GM21576 (cell line): ENCODE results near the gene GALNT7.
"Not testable (repeated sequence)": the region's sequence is repeated elsewhere in the genome, so short reads cannot be mapped to it uniquely, and the experiment has no call there.

Experiments used
- ATAC-seq: cut with Tn5 transposase; IDR thresholded peaks from one replicate; pipeline ENCODE4 v1.9.1; 2021; ENCODE audit warnings: mild to moderate bottlenecking, moderate library complexity; ENCODE audit not compliant: unreplicated experiment

Gene GALNT7, protein sequence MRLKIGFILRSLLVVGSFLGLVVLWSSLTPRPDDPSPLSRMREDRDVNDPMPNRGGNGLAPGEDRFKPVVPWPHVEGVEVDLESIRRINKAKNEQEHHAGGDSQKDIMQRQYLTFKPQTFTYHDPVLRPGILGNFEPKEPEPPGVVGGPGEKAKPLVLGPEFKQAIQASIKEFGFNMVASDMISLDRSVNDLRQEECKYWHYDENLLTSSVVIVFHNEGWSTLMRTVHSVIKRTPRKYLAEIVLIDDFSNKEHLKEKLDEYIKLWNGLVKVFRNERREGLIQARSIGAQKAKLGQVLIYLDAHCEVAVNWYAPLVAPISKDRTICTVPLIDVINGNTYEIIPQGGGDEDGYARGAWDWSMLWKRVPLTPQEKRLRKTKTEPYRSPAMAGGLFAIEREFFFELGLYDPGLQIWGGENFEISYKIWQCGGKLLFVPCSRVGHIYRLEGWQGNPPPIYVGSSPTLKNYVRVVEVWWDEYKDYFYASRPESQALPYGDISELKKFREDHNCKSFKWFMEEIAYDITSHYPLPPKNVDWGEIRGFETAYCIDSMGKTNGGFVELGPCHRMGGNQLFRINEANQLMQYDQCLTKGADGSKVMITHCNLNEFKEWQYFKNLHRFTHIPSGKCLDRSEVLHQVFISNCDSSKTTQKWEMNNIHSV

DNA sequence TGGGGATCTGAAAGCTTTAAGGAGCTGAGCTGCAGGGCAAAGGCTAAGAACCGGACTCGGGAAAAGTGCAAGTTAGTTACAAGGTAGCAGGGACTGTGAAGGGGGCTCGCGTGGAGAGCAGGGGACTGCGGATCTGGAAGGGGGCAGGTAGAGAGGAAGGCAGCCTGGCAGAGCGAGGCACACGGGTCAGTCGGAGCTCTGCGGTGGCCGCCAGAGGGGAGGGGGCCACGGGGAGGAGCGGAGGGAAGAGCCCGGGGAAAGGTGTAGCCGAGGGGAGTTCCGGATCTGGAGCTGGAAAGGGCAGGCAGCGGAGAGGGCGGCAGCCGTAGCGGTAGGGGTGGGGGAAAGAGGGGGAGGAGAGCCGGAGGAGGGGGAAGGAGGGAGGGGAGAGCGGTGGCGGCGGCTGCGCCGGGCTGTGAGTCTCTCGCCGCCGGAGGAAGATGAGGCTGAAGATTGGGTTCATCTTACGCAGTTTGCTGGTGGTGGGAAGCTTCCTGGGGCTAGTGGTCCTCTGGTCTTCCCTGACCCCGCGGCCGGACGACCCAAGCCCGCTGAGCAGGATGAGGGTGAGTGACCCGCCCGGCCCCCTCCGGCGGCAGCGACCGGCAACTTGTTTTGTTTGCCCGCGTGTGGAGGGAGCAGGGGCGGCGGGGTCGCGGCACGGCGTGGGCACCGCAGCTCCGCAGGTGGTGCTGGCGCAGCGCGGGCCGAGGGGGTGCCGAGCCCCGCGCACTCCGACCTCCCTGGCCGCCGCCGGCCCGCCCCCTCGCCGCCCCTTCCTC, at the start of gene GALNT7:
Gene GALNT7, plus strand, starts transcription at position 416 of the 782 bp plus-strand sequence. Its CDS starts 25 bp downstream, at position 441.
- ATAC-seq: peak; percentile 29

DNA sequence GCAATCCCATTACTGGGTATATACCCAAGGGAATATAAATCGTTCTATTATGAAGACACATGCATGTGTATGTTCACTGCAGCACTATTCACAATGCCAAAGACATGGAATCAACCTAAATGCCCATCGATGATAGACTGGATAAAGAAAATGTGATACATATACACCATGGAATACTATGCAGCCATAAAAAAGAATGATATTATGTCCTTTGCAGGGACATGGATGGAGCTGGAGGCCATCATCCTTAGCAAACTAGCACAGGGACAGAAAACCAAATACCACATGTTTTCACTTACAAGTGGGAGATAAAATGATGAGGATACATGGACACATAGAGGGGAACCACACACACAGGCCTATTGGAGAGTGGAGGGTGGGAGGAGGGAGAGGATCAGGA, 49.8 kb upstream of the GALNT7 start:
- not testable (repeated sequence) for ATAC-seq

DNA sequence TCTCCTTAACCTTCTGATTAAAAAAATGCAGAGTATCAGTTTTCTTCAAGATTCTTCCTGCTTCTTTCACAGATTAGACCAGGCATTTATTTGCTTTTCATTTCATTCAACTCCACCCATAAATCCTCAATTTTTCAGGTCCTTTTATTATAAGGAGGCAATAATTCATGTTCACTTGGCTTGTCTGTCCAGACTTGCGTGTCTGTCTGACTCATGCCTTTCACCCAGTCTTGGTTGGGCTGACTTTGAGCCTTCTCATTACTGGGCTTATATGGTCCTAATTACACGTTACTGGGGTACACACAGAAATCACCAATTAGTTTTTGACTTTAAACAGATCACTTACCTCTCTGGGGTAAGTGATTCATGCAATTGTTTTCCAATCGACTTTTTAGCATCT, 48.8 kb upstream of the GALNT7 start:
- ATAC-seq: no peak

DNA sequence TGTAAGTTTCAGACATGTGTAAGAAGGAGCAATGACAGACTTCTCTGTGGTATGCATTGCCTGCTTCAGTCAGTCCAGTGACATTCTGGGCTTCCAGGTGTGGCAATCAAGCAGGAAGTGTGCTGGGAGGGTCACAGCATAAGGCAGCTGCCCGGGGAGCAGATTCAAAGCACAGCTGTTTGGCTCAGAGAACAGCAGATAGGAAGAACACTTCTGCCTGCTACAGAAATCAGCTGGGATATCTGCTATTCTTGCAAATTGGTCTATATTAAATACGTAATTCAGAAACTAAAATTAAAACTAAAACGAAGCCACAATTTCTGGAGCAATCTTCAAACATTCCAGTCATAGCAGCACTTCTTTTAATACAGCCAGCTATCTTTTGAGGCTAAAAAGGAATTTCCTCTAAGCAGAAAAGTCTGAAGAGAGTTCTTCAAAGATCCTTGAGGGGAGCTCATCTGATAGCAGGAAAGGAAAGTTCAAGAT, 47.5 kb upstream of the GALNT7 start:
- peak; percentile 97 for ATAC-seq

DNA sequence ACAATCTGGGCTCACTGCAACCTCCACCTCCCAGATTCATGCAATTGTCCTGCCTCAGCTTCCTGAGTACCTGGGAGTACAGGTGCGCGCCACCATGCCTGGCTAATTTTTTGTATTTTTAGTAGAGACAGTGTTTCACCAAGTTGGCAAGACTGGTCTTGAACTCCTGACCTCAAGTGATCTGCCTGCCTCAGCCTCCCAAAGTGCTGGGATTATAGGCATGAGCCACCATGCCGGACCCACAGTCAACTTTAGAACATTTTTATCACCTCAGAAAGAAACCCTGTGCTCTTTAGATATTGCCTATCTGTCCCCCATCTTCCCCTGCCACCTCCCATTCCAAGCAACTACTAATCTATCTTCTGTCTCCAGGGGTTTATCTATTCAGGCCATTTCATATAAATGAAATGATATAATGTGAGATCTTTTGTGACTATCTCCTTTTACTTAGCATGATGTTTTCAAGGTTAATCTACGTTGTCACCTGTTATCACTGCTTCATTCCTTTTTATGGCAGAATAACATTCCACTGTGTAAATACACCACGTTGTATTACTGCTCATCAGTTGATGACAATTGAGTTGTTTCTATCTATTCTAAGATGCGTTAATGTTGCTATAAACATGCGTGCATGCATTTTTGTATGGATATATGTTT, 44.3 kb upstream of the GALNT7 start:
- ATAC-seq: no peak

DNA sequence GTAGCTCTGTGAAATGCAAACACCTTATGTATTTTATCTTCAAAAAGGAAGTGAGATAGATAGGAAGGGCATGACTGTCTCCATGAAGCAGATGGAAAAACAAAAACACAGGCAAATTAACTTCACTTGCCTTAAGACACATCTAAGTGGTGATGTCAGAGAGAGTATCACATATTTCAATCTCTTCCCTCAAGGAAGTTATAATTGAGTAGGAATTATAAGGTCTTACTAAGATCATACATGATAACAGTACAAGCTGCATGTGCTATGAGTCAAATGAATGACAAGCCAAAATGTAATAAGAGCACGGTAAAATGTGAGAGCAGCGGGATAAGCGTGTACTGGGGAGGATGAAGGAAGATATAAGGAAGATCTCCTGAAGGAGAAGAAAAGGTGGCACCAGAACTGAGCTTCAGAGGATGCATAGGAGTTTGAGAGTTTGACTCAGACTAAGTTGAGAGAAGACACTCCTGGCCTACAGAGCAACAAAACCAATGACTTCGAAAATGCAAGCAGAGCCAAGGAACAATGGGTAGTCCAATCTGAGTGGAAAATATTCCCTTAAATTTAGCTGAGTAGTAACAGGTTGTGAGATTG, 43.3 kb upstream of the GALNT7 start:
- no peak for ATAC-seq

DNA sequence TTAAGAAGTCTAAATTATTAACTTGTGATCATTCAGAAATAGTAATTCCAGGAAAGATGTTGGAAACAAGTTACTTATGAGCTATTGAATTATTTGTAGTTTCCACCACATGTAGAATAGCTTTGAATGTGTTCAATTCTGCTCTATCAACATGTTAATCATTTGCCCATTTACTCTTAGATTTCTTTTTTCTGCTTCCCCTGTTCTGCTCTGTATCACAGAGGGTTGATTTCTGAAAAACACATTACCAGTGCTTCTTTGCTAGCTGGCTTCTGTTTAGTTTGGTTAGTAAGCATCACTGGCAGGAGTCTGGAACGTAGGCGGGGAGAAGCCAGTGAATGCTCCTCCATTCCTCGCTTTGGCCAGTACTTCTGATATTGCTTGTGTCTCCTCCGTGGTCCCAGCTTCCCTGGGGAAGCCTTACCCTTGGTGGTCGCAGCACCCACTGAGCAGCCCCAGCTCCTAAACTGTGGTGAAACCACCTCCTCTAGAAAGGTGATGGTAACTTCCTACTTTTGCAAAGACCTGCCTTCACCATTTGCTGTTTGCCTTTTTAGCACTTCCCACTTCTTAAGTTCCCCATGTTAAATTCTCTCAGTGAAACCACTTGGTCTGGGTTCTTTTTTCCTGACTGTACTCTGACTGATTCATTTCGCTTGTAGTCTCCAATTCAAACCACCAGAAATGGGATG, 40.3 kb upstream of the GALNT7 start:
- ATAC-seq: no peak

DNA sequence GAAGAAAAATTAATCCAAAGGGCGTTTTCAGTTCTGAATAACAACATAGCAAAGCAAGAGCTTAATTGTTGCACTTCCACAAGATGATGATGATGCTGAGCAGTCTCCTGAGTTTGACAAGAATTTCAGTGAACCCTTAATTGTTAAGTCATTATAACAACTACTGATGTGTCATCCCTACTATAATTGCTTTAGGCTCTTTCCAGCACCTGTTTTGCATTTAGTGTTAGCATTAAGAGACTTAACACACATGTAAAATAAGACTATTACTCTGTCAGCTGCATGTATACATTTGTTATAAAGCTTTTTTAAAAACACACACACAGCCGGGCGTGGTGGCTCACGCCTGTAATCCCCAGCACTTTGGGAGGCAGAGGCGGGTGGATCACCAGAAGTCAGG, 37.9 kb upstream of the GALNT7 start:
- ATAC-seq: no peak

DNA sequence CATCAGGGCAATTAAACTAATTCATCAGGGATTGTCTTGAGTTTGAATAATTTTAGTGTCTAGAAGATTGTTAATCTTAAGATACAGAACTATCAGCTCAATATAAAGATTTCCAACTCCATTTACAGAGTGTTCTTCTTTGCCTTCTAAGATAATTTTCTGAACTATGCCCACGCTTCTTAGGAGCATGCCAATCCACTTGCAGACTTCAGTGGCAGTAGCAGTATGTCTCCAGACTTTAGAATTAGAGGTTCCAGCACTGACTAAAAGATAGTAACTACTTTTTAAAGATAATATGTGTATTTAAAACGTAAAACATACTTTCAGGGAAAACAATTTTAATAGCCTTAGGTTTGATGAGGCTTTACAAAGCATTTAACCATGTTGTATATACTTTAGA, 34.2 kb upstream of the GALNT7 start:
- no peak for ATAC-seq

DNA sequence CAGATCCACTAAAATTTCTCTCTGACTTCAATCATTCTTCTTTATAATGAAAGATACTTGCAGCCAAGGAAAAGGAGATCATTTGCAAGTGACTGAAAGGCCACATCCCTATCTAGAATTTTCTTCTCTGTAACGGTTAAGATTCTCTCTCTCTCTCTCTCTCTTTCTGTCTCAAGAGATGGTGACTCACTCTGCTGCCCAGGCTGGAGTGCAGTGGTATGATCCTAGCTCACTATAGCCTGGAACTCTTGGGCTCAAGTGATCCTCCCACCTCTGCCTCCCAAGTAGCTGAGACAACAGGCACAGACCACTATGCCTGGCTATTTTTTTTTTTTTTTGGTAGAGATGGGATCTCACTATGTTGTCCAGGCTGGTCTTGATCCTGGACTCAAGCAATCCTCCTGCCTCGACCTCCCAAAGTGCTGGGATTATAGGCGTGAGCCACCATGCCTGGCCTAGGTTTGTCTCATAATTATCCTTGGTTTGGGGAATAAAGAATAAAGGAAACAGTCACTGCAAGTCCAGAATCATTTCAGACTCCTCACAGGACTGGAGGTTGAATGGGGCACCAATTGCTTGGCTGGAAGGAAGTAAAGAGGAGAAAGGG, 33.3 kb upstream of the GALNT7 start:
- no peak for ATAC-seq

DNA sequence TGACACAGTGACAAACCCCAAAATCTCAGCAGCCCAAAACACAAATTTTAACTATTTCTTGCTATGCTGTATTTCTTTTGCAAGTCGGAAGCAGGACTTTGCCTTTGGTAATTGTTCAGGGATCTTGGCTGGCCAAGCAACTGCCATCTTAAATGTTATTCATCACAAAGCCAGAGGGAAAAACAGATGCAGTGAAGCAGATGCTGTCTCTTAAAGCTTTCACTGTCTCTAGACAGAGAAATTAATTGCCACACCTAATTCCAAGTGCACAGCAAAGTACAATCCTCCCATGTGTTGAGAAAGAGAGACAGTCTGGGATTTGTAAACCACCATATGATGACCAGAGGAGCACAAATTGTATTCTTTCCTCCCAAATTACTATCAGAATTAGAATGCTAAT, 30.0 kb upstream of the GALNT7 start:
- no peak for ATAC-seq

DNA sequence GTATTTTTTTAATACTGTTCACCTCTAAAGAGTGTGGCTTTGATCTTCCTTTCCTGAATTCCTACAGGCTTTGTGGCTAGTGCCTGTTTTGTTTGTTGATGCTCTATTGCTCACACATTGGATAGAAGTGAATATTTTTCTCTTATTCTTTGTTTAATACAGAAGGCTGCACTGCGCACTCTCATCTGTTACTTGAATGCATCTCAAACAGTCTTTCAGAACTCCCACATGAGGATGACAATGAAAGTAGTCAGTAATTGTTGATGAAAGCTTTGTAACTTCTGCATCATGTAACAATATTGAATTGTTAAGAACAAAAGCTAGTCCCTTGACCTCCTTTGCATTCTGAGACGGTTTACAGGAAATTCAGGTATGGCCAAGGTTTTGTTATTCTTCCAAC, 29.1 kb upstream of the GALNT7 start:
- ATAC-seq: no peak

DNA sequence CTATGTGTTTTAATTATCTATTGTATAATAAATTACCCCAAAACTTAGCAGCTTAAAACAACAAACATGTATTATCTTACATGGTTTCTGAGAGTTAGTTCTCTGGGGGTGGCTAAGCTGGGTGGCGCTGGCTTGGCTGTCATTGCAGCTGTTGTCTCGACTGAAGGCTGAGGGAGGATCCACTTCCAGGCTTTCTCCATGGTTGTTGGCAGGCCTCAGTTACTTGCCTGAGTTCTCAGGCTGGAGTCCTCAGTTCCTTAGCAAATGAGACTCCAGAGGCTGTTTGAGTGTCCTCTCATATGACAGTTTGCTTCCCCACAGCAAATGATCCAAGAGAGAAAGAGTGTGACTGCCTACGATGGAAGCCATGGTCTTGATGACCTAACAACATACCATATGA, 23.5 kb upstream of the GALNT7 start:
- no peak for ATAC-seq

DNA sequence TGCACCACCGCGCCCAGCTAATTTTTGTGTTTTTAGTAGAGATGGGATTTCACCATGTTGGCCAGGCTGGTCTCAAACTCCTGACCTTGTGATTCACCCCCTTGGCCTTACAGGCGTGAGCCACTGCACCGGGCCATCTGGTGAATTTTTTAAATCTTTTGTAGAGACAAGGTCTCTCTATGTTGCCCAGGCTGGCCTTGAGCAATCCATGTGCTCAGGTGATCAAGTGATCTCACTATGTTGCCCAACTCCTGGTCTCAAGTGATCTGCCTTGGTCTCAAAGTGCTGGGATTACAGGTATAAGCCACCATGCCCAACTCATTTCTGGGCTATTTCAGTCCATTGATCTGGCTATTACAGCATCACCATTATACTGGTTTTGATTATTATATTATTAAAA, 22.2 kb upstream of the GALNT7 start:
- no peak for ATAC-seq

DNA sequence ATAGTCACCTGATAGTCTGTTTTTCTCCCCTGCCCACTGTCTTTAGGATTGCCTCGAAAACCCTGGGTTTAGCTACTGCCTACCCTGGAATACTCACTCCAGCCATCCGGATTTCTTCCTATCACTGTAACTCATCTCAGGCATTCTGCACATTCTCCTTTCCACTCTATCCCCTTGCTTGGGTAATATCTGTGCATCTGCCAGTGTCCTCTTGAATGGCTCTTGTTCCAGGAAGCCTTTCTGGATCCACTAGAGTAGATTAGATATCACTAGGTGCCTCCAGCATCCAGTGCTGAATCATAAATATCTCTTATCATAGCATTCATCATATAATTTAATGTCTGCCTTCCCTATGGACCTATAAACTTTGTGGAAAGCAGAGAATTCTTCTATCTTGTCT, 17.1 kb upstream of the GALNT7 start:
- no peak for ATAC-seq

DNA sequence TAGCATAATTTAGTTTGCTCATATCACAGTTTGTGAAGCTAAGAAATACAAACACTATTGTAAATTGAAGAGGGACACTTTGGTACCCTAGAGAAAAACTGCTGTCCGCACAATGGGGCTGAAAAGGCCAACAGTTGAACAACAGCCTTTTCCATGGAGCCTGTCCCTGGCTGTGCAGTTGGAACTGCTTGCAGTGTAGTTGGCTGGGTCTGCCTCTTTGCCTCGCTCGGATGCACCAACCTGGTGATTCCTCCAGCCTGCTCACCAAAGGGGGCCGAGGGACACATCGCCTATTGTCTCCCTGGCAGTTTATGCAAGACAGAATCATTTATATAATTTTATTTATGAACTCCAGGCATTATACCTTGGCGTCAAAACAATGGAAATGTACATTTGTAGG, 16.5 kb upstream of the GALNT7 start:
- no peak for ATAC-seq

DNA sequence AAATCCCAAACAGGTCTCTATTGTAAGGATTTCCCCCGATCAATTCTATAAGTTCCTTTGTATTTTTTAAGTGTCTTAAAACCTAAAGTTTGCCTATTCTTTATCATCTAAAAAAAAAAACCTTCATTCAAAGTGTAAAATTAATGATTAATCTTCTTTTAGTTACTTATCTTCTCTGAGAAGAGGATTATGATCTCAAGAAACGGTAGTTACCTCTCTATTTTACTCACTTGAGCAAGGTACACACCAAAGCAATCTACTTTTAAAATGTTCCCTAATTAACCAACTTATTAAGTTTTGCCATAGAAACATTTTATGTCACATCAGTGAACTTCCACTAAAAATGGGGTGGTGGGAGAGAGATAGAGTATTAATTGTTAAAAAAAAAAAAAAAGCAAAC, 15.2 kb upstream of the GALNT7 start:
- no peak for ATAC-seq

DNA sequence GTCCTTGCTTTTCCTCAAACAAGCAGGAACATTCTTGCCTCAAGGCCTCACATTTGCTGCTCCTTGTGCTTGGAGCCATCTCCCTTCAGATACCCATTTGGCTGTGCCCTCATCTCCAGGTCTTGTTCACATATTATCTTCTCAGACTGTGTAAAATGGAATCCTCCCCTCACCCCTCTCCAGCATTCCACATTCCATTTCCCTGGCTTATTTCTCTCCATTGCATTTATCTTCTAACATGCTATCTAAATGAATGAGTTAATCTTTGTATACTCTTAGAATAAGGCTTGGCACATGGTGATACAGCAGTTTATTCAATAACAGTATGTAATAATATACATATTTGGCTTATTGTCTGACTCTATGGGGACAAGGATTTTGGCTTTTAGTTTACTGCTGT, 8.8 kb upstream of the GALNT7 start:
- ATAC-seq: no peak

DNA sequence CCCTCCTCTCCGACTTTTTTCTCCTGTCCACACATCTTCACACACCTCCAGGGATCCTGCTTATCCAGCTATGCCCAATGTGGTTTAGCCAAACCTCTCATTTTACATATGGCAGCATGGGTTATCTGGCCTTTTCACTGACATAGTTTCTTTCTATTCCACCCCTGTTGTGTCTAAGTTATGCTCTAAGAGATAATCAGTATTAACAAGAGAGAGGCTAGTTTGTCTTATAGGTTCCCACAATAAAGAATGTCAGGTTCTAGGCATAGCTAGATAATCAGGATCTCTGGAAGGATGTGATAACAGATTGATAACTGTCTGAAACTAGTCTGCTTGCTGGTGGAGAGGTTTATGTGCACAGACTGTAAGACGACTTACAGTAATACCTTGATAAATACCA, 7.7 kb upstream of the GALNT7 start:
- ATAC-seq: no peak

DNA sequence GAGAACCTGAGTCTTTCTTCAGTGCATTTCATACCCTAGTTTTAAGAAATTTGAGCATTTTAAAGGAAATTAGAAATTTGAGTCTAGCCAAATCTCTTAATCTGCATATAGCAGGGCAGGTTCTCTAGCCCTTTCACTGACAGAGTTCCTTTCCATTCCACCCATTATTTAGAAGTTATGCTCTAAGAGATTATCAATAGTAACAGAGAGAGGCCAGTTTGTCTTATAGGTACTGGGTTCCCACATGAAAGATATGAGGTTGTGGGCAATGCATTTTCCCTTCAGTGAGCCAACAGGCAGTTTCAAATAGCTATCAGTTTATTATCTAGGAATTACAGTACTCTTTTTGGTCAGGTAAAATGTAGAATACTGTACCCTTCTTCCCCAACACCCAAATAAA, 7.3 kb upstream of the GALNT7 start:
- ATAC-seq: no peak
